Measurements from ENCODE around the gene SESN1.

SESN1 gene

DNA sequence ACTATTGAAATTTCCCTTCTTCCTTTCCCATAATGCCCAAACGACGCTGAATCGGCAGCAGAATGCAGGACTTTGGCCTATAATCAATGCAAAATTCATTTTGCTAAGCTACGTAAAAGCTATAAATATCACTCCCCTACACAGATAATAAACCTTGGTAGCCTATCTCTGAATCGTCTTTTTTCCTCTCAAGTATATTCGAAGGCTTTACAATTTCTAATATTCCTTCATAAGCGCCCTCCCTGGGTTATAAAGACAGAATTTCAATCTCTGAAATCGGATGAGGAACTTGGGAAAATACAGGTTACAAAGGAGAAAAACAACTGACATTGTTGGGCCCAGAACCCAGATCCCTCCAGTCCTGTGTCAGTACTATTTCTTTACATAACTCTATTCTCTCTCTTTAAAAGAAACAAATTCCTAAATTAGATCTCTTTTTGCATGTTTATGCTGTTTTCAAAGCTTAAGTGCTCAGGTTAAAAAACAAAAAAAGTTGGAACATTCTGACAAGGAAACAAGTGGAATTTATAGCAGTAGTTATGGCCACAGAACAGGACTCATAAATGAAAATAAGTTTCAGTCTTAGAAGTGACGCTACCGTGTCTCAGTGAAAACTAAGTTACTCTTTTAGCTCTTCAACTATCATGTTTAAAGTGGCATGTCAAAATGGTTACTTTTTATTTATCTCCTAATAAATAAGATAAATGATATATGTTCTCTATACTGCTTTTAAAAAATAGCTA lies 84.5 kb downstream of the SESN1 start:
- no peak for DNase-seq (ENCODE audit: low read depth, low spot score)
- peak overlapping the region; percentile 83 for H3K4me3 ChIP-seq (ENCODE audit: low read length)

DNA sequence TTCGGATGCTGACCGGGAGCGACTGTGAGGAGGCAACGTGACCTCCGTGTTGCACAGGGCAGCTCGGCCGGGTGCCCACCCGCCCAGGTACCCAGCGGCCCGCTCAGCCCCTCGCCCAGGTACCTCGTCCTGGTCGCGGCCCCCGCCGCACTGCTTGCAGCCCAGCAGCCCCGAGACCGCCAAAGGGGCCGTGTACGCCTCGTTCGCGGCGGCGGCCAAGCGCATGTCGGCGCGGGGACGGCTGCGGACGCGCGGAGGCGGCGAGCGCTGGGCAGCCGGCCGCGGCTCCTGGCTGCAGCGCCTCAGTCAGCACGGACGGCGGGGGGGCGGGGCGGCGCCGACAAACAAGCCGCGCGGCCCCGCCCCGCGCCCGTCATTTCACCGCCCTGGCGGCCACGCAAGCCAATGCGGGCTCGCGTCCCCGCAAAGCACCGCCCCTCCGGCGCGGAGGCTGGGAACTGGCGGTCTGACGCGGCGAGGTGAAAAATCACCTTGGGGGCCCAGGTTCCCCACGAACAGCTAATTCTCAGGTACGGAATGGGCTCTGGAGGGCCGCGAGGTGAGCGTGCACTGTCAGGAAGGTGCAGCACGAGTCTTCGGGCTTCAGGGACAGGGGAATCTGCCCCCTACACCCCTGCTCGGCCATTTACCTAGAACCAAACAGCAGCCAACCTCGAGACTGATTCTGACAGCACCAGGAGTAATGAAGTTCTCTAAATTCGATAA lies 85.2 kb downstream of the SESN1 start:
- peak; percentile 64 for DNase-seq (ENCODE audit: low read depth, low spot score)
- H3K4me3 ChIP-seq (ENCODE audit: low read length): peak overlapping the region; percentile 83

DNA sequence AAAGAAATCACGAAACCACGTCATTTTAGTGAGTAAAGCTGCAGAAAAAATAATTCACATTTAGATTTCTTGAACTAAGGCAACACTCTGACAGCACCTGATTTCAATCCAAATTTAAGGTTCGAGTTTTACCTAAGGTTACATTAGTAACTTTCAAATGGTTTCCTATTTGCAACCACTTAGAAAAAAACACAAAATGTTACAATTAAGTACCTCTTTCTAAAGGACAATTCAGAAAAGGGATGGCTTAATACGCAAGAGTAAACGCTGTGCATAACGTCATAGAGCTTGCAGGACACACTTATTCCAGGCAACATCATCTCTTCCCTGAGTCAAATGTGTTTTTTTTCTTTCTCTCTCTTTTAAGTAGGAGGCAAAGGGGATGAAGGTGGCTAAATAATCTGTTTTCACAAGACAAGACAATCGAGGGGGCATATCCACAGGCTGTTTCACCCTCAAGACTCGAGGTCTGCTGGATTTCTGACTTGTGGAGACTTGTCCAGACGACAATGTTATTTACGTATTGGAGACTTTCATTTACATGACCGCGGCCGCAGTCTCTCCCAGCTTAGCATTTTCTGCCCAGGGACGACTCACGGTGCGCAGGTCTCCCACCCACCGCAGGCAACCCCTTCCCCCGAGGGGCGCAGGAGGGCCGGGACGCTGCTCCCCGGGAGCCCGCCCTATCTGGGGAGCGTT lies 86.0 kb downstream of the SESN1 start:
- peak overlapping the region; percentile 83 for H3K4me3 ChIP-seq (ENCODE audit: low read length)

DNA sequence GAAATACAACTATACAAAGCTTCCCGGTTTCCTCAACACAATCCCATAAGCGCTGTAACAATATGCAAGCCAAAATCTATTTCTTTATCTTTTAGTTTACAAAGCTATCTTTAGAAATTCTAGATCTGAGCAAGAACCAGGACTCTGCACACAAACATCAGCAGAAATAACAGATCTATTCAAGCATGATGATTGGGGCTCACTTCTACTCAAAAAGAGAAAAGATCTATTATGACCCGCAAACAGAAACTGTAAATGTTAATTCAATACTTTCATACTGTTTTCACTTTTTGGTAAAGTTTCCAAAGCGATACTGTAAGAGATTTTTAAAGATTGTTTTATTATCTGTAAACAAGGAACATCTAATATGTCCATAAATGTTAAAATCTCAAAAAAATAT lies 86.6 kb downstream of the SESN1 start:
- no peak overlapping the region for H3K4me3 ChIP-seq (ENCODE audit: low read length)
- no peak for DNase-seq (ENCODE audit: low read depth, low spot score)

More for the DNA sequence above, 86.0 kb downstream of the SESN1 start:
- no peak for DNase-seq (ENCODE audit: low read depth, low spot score)

DNA sequence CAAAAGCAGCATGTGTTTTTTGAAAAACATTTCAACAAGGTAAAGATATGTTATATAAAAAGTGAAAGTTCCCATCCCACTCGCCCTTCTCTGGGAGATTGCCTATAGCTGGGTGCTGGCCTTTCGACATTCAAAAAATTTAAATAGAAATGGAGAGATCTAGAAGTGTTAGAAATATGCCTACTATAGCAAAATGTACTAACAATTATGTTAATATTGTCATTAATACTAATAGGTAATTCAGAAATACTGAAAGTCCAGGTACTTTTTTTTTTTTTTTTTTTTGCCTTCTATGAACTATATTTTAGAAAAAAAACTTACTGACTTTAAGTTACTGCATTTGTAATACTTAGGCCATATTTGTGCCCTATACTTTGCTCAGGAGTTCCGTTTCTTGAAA lies 87.1 kb downstream of the SESN1 start:
- no peak overlapping the region for H3K4me3 ChIP-seq (ENCODE audit: low read length)
- DNase-seq (ENCODE audit: low read depth, low spot score): no peak

DNA sequence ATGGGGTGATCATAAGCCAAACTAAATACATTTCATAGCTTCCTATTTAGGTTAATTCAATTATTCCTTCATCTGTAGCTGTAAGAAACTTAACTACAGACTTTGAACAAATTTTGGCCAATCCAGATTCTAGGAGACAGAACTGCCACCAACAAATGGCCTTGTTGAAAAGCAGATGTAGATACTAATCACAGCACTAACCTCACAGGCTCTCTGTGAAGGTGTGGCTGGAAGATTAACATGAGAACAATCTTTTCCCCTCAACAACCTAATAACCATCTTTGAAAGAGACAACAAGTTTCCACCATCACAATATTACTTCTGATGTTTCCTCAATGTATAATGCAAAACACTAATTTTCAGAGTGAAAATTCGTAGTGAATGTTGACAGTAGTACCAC lies 87.8 kb downstream of the SESN1 start:
- no peak for DNase-seq (ENCODE audit: low read depth, low spot score)
- H3K4me3 ChIP-seq (ENCODE audit: low read length): no peak overlapping the region

DNA sequence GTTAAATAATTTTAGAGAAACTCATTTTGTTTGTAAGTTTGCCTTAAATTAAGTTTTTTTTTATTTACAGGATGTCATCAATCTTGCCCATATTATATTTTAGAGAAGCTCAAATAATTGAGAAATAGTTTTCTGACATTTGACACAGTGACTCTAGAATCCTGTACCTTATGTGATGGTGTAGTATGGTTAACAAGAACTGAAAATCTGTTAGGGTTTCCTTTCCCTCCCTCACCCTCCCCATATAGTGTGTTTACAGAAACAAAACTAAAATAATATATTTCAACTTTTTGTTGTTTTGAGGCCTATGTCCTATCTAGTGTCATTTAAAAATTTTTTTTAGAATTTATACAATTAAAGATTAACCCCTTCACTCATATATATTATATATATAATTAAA lies 91.8 kb downstream of the SESN1 start:
- DNase-seq (ENCODE audit: low read depth, low spot score): no peak
- H3K4me3 ChIP-seq (ENCODE audit: low read length): no peak overlapping the region

DNA sequence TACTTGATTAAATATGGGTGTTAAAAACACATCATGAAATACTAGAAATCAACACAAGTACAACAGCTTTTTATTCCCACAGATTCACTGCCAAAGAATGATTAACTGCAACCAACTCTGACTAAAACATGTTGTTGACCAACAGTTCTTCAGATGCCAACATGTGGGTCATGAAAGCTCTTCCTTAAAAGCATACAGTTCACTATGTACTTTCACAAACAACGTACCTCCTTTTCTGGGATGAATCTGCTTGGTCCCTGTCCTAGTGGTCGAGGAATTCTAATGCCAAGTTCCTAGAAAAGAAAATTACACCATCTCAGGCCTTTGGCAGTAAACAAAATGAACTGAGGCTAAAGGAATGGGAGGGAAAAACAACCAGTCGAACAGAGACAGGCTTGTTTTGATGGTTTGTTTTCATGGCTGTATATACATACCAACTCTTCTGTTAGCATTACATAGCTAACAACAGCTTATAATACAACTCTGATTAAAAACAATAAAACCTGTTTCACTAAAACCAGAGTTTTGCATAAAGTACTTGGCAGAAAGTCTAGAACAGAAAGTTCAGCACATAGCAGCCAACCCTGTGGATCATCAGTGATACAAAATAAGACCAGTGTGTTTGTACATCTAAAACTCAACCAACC lies 92.5 kb downstream of the SESN1 start:
- DNase-seq (ENCODE audit: low read depth, low spot score): no peak
- H3K4me3 ChIP-seq (ENCODE audit: low read length): no peak overlapping the region

DNA sequence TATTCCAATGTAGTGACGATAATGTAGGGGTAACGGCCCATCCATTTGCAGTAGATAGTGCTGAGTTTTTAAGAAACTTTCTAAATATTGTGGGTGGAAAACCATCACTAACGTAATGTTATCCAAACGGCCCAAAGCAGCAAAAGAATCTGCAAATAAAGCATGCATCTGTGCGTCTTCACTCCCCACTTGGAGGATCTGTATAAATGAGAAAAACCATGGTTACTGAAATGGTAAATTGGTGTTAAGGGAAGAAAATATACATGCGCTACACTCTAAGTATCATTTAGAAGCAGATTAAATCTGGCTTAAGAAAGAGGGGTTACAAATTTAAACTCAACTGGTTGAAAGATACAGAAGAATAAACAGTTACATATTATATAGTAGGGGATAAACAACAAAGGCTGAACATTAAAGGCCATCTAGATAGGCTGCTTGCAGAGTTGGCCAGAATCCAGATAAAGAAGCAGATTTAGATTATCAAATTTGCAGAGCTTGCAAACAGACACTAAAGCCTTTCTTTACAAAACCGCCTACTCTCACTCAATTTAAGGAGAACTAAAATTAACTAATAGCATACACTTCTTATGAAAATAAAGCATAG lies 93.3 kb downstream of the SESN1 start:
- DNase-seq (ENCODE audit: low read depth, low spot score): no peak
- no peak overlapping the region for H3K4me3 ChIP-seq (ENCODE audit: low read length)

DNA sequence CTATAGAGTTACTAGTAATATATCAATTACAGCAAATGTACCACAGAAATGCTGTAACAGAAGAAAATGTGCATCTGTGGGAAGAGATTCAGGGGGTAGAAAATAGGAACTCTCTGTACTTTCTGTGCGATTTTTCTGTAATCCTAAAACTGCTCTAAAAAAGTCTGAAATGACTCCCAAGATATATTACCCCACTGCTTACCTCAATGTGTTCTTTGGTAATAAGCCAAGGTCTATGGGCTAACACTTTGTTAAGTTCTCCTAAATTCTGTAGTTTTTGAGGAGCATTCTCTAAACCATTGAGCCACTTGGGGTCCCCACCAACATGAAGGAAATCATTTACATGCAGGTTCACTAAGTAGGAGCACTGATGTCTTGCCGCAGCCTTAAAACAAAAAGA lies 94.4 kb downstream of the SESN1 start:
- no peak overlapping the region for H3K4me3 ChIP-seq (ENCODE audit: low read length)
- no peak for DNase-seq (ENCODE audit: low read depth, low spot score)

DNA sequence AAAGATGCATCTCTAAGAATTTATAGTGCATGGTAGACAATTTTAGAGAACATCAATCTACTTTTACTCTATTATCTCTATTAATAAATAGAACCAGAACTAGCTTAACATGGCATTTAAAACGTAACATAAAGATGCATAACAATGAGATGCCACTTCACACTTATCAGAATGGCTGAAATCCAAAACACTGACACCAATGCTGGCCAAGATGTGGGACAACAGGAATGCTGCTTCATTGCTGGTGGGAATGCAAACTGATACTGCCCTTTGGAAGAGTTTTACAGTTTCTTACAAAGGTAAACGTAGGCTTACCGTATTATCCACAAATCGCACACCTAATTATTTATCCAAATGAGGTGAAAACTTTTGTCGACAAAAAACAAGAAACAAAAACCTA lies 95.2 kb downstream of the SESN1 start:
- no peak overlapping the region for H3K4me3 ChIP-seq (ENCODE audit: low read length)
- DNase-seq (ENCODE audit: low read depth, low spot score): no peak

DNA sequence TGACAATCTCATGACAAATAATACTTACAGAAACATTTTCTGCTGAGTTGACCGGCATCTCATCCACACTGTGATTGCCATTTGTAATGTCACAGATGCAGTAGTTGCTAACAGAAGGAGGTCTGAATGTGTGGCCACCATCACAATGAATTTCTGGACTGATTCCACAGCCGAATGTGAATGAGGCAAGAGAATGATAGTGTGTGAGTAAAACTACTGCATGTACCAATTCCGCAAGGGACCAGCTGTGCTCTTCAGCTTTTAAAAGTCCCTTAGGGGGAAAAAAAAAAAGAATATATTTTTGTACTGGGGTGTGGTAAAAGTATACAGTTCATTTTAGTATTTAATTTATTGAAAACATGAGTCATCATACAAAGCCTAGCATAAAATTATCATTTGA lies 96.2 kb downstream of the SESN1 start:
- no peak overlapping the region for H3K4me3 ChIP-seq (ENCODE audit: low read length)
- no peak for DNase-seq (ENCODE audit: low read depth, low spot score)

DNA sequence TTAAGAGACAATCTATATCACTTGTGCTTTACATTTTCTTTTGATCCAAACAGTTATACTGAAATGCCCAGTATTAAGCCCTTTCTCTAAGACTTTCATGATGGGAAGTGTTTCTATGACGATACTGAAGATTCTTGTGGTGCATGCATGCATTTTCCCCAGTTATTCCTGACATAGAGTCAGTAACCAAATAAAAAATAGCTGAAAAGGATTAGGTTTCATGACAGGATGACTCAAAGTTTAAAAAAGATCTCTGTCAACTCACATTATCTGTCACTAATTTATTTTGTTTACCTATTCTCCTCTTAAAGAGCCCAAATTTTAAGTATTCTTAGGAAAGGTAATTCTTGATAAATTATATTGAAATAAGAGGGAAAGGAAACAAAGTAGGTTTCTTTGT lies 98.4 kb downstream of the SESN1 start:
- H3K4me3 ChIP-seq (ENCODE audit: low read length): no peak overlapping the region
- no peak for DNase-seq (ENCODE audit: low read depth, low spot score)

DNA sequence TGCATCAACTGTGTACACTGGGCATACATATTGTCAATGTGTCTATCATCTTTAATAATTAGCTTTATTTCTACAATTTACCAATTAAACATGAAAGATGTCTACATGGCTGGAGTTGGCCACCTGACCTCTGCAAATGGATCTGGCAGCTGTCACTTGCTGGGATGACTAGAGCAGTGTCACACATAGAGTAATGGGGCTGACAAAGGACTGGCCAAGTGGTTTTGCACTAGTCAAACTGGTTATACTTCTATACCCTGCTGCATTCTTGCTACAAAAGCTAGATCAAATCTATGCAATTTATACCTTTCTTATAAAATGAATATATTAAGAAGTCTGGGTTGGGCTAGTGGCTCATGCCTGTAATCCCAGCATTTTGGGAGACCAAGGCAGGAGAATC lies 99.3 kb downstream of the SESN1 start:
- no peak overlapping the region for H3K4me3 ChIP-seq (ENCODE audit: low read length)
- no peak for DNase-seq (ENCODE audit: low read depth, low spot score)

DNA sequence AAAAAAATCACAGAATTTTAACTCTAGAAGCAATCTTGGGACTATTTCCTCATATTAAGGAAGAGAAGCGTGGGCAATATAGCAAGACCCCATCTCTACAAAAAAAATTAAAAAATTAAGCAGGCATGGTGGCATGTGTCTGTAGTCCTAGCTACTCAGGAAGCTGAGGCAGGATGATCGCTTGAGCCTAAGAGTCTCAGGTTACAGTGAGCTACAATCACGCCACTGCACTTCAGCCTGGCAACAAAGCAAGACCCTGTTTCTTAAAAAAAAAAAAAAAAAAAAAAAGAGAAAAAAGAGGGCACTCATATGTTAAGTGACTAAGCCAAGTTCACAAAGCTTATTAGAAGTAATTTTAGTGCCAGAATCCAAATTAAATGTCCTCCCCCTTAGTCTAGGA lies 100.8 kb downstream of the SESN1 start:
- DNase-seq (ENCODE audit: low read depth, low spot score): no peak
- H3K4me3 ChIP-seq (ENCODE audit: low read length): no peak overlapping the region

DNA sequence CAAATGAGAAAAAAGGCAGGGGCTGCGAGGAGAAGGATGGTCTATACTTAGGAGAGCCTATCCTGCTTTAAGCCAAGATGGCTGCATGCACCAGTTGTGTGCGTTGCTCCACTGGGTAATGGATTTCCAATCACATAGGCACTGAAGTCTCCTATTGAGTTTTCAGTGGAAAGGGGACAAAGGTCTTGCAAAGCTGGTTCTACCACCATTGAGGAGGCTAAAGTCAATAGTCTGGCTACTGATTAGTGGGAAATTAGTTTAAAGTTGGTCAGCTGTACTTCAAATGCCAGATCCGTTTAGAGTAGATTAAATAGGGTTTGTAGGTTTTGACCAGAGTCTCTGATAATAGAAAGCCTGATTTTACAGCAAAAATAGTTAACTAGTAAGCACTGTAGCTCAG lies 104.9 kb downstream of the SESN1 start:
- H3K4me3 ChIP-seq (ENCODE audit: low read length): no peak overlapping the region
- no peak for DNase-seq (ENCODE audit: low read depth, low spot score)

DNA sequence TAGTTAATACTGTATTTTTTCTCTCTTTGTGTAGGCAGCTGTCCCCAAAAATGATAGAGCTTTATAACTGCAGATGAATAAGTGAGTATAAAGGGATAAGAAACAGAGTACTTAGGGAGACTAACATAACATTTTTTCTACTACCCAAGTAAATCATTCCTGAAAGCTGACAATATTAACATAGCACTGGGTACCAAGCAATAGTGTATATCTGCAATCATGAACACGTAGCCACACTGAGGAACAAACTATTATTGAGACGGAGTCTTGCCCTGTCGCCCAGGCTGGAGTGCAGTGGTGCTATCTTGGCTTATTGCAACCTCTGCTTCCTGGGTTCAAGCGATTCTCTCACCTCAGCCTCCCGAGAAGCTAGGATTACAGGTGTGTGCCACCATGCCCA lies 105.9 kb downstream of the SESN1 start:
- no peak overlapping the region for H3K4me3 ChIP-seq (ENCODE audit: low read length)
- DNase-seq (ENCODE audit: low read depth, low spot score): no peak

DNA sequence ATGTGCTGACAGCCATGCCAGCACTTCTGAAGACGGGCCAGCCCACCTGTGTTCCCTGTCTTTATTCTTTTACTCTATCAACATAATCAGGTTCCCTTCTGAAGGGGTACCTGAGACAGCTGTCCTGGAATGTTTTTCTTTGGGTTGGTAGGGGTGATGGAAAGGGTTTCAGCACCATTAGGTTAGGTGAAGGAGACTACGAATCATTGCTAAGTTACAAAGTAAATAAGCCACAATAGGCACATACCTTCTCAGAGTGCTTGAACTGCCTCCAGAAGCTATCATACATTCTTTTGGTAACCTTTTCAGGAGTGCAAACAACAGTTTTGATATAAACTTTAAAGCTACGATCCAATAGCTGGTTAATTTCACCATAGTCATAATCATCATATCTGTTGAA lies 106.3 kb downstream of the SESN1 start:
- no peak for DNase-seq (ENCODE audit: low read depth, low spot score)
- H3K4me3 ChIP-seq (ENCODE audit: low read length): no peak overlapping the region

DNA sequence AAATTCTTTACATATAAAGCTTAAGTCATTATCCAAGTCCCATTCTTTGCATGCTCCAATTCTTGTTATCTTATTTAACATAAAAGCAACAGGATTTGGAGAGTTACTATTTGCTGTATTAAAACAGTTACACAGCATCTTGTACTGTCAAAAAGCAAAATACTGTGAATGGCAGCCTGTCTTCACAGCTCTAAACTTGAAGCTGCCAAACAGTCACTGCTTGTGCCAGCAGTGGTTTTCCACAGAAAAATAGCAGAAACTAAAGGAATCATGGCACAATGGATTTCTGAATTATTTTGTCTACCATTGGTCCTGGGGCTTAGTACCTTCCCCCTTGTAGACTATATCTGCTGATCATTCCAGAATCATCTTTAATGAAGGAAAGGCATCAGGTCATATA lies 107.5 kb downstream of the SESN1 start:
- DNase-seq (ENCODE audit: low read depth, low spot score): no peak
- H3K4me3 ChIP-seq (ENCODE audit: low read length): no peak overlapping the region

DNA sequence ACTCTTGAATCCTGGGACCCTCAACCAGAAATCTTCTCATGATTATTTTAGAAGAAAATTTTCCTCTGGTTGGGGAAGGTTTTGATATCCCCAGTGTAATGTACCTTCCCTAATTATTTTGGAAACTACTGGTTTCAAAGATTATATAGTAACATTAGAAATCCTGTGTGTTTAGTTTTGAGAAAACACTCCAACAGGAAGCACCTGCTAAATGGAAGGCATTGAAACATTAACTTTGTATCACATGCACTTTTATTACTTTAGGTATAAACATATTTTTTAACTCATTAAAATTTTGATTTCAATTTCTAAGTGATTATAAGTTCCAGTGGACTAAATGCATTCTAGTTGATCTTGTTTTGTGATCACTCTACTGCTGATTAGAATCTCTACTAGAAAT lies 109.3 kb downstream of the SESN1 start:
- no peak for DNase-seq (ENCODE audit: low read depth, low spot score)
- no peak overlapping the region for H3K4me3 ChIP-seq (ENCODE audit: low read length)
